Stimulated activated CD4-positive, alpha-beta T cell treated with anti-CD3 and anti-CD28 coated beads, Interleukin-2, amount 100 ng/mL, for 48 hours (primary cell): ENCODE measurements around the gene RLN1.
"Not testable (repeated sequence)": the region's sequence is repeated elsewhere in the genome, so short reads cannot be mapped to it uniquely, and the experiment has no call there.

Experiments
- DNase-seq, 2 donors: peaks; one replicate each; pipeline ENCODE4 v3.0.0-alpha.2; 2020

RLN1 gene

DNA sequence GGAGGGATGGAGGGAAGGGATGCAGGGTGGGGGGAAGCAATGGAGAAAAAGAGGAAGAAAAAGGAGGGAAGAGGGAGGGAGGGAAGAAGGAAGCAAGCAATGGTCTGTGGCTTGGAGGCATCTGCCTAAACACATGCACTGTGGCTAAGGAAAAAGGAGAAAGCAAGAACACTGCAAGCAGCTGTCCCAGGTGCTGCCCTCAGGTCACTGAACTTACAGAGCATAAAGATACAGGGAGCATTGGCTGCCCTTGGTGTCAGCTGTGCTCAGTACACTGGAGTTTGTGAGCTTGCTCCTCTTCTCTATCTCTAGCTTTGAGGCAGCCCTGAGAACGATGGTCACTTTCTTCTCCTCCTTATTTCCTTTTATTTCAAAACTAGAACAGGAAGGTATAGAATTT lies 18.1 kb downstream of the RLN1 start:
- not testable (repeated sequence) for DNase-seq

DNA sequence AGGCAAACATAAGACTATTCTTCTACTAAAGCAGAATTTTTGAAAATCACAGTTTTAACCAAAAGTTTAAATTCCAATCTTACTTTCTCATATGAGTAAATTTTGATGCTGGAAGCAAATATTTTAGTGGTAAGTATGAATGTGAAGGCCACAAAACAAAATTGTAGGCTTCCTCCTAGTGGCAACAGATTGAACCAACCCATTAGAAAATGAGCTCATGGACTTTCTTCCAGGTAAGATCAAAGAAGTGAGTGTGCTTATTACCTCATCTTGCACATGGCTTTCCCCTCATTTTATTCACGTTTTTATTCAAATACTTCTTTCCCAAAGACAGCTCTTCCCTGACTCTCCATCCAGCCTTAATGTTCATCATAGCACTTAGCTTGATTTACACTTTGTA lies 18.6 kb downstream of the RLN1 start:
- no peak for DNase-seq

DNA sequence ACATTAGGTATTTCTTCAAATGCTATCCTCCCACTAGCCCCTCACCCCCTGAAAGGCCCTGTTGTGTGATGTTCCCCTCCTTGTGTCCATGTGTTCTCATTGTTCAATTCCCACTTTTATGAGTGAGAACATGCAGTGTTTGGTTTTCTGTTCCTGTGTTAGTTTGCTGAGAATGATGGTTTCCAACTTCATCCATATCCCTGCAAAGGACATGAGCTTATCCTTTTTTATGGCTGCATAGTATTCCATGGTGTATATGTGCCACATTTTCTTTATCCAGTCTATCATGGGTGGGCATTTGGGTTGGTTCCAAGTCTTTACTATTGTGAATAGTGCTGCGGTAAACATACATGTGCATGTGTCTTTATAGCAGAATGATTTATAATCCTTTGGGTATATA lies 23.3 kb downstream of the RLN1 start:
- not testable (repeated sequence) for DNase-seq

DNA sequence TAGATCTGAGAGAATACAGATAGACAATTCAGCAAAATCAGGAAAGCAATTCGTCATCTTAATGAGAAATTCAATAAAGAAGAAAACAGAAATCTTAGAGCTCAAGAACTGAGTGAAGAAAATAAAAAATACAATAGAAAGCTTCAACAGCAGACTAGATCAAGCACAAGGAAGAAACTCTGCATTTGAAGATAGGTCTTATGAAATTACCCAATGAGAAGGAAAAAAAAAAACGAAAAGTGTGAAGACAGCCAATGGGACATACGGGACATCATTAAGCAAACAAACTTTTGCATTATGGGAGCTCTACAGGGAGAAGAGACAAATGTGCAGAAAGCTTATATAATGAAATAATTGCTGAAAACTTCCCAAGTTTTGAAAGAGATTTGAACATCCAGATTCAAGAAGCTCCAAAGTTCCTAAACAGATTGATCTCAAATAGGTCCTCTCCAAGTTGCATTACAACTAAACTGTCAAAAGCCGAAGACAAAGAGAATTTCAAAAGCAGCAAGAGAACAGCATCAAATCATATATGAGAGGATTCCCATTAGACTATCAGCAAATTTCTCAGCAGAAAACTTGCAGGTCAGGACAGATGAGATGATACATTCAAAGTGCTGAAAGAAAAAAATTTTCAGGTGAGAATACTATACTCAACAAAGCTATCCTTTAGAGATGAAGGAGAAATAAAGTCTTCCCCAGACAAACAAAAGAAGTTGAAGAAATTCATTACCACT lies 24.3 kb downstream of the RLN1 start:
- DNase-seq: no peak

DNA sequence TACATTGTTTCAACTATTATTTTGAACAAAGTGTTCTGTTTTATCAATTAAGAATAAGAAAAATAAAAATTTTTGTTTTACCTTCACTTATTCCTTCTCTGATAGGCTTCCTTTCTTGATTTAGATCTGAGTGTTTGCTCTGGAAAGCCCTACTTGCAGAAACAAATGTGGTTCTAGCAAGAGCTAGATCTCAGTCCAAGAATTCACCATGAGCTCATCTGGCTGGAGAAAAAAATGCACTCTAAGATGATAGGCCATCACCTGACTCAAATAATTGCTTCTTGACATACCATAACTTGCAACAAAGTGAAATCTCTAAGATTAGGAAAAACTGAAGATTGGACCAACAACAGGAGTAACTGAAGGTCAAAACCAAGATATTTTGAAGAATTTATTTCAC lies 28.8 kb downstream of the RLN1 start:
- no peak for DNase-seq

GRCh38 chr9:5305741-5306140 lies 33.9 kb downstream of the RLN1 start:
- no peak for DNase-seq

- DNase-seq: peak in 1 of 2 donors; percentile 2
Measured at GRCh38 chr9:5303840-5304795, 35.6 kb downstream of the RLN1 start, which contains the start of gene RLN2. RLN2 (minus strand) TSS chr9:5304716; CDS start chr9:5304580, 136 bp downstream.

DNA sequence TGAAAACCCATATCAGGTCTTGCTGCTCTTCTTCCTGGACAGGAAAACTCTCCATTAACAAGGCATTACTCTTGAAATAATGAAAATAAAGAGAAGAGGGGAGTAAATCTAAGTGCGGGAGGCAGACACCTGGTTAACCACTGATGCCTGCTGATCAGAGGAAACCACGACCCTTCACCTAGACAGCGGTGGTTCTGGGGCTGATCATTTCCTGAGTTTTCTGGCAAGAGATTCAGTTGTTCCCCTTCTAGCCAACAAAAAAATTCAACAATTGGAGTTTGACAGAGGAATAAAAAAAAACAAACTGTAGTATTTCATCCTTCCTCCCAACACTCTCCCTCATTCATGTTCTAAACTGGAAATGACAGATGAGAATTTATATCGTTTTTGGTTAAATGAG lies 38.1 kb downstream of the RLN1 start:
- no peak for DNase-seq

DNA sequence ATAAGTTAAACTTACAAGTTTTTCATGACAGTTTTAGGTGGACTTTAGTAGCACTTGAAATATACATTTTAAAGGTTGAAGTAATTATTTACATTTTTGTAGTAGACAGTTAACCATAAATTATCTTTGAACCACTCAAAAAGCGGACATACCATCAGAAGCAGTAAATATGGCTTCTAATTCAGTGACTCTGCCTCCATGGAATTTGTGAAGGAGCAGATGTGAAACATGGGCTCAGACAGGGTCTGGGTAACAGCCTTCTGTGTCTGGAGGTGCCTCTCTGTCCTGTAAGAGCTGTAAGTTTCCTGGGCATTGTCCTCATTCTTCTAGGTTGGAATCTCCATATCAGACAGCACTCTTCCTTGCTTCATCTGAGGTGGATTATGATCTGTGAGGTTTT lies 47.5 kb downstream of the RLN1 start:
- DNase-seq: no peak

DNA sequence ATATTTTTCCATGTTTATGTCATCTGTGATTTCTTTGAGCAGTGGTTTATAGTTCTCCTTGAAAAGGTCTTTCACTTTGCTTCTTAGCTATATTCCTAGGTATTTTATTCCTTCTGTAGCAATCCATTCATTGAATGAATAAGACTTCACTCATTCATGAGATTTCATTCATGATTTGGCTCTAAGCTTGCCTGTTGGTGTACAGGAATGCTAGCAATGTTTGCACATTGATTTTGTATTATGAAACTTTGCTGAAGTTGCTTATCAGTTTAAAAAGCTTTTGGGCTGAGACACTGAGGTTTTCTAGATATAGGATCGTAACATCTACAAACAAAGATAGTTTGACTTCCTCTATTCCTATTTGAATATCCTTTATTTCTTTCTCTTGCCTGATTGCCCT lies 51.1 kb downstream of the RLN1 start:
- no peak for DNase-seq

DNA sequence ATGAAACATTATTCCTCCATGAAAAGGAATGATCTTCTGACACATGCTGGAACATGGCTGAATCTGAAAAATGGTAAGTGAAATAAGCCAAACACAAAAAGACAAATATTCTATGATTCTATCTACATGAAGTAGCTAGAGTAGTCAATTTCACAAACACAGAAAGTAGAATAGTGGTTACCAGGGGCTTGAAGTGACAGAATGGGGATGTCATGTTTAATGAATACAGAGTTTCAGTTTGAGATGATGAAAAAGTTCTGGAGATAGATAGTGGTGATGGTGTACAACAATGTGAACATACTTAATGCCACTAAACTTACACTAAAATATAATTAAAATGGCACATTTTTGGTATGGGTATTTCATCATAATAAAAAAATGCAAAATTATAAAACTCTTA lies 53.4 kb downstream of the RLN1 start:
- no peak for DNase-seq
